ENCODE measurements around the gene DGUOK. TPM values are rescaled to one million over a fixed set of nuclear protein-coding genes. Genes with fewer than 3 reads are reported as not detected.
A peak's percentile ranks its signal among the peaks of the same experiment; 100 is the strongest.

Gene DGUOK
- total and polyA plus RNA-seq, 2 experiments from 2014 or later: 68.4 to 287 TPM

DNA sequence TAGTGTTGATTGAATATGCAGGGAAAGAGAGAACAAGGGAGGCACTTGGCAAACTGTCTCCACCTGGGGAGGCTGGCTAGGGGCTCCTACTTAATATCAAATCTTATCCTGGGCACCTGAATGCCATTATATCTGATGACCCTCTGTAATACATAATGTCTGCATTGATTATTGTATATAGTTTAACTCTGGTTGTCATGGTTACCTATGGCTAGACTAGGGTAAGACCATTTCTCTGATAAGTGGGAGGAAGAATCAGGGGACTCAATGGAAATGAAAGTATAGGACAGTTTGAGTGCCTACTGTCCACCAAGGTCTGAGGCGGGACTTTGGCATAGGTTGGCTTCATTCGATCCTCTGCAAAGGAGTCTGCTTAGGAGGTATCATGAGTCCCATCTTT lies 50.8 kb downstream of the DGUOK start:
- peaks cover 32% of the 10 kb centered on the region for H3K4me1 Mint-ChIP-seq
- Histone ChIP-seq H3K4me3 (no peak overlapping the region), H2AFZ (no peak overlapping the region), H3K36me3 (ENCODE audit: insufficient read depth) (no peaks in the 10 kb centered on the region), H3F3A (replicated peaks; ENCODE audit: low read depth) (peaks cover 7% of the 10 kb centered on the region; the same call in 1 of the 2 replicates), H3K79me2 (replicated peaks; ENCODE audit: insufficient read depth) (no peaks in the 10 kb centered on the region), H4K20me1 (replicated peaks; ENCODE audit: insufficient read depth) (no peaks in the 10 kb centered on the region), H3K4me1 (ENCODE audit: insufficient read depth) (peaks cover 23% of the 10 kb centered on the region), H3K9me2 (ENCODE audit: insufficient read depth) (no peaks in the 10 kb centered on the region), H3K27me3 (ENCODE audit: insufficient read depth) (peaks cover 34% of the 10 kb centered on the region), H3K27ac (ENCODE audit: low read depth) (no peak overlapping the region), H3K4me2 (no peak overlapping the region)
- no peak overlapping the region for H3K4me3 Mint-ChIP-seq
- no peak for DNase-seq (ENCODE audit: low spot score)
- H3K9me3 Mint-ChIP-seq: no peaks in the 10 kb centered on the region
- no peak for TF ChIP-seq CREB1 (CRISPR knock-in tag; IDR thresholded peaks at IDR 0.05; ENCODE audit: low read depth)
- no peak for TF ChIP-seq STAT1 (IDR thresholded peaks at IDR 0.05; ENCODE audit: unreplicated experiment)
- TF ChIP-seq, protein P1, sequence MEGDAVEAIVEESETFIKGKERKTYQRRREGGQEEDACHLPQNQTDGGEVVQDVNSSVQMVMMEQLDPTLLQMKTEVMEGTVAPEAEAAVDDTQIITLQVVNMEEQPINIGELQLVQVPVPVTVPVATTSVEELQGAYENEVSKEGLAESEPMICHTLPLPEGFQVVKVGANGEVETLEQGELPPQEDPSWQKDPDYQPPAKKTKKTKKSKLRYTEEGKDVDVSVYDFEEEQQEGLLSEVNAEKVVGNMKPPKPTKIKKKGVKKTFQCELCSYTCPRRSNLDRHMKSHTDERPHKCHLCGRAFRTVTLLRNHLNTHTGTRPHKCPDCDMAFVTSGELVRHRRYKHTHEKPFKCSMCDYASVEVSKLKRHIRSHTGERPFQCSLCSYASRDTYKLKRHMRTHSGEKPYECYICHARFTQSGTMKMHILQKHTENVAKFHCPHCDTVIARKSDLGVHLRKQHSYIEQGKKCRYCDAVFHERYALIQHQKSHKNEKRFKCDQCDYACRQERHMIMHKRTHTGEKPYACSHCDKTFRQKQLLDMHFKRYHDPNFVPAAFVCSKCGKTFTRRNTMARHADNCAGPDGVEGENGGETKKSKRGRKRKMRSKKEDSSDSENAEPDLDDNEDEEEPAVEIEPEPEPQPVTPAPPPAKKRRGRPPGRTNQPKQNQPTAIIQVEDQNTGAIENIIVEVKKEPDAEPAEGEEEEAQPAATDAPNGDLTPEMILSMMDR (conservative IDR thresholded peaks at IDR 0.05; ENCODE audit: low read depth in 2 of 2): no peak
- no peak for TF ChIP-seq ZNF114 (CRISPR knock-in tag; IDR thresholded peaks at IDR 0.05)
- TF ChIP-seq JUNB (IDR thresholded peaks at IDR 0.05; ENCODE audit: unreplicated experiment): no peak
- no peak for TF ChIP-seq EZH2phosphoT487 (IDR thresholded peaks at IDR 0.05; ENCODE audit: unreplicated experiment)
- no peak for TF ChIP-seq NANOG (IDR thresholded peaks at IDR 0.05; ENCODE audit: borderline replicate concordance)
- no peak for TF ChIP-seq ZNF331 (CRISPR knock-in tag; IDR thresholded peaks at IDR 0.05; ENCODE audit: low read depth)
- H3K27ac Mint-ChIP-seq: no peak overlapping the region
- no peak for ATAC-seq
- no peaks in the 10 kb centered on the region for H3K36me3 Mint-ChIP-seq (ENCODE audit: low read depth)
- peaks cover 37% of the 10 kb centered on the region for H3K27me3 Mint-ChIP-seq (ENCODE audit: insufficient read depth, low read depth, poor library complexity)

DNA sequence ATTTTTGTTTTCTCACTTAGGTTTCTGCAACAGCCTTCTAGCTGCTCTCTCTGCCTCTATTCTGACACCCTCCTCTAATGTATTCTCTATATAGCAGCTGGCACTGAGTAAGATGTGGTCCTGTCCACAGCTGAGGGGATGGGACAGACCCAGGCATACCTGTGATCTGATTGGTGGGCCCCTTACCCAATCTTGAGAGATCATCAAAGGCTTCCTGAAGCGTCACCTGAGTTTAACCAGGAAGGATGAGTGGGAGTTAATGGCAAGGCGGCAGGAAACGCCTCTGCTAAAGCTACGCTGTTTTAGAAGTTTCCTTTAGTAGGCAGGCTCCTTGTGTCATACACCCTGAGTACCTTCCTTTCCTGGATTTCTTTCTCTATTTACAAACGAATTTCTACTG lies 52.3 kb downstream of the DGUOK start:
- no peak overlapping the region for H2AFZ ChIP-seq
- H3K4me2 ChIP-seq: peak overlapping the region; percentile 22; the same call in 1 of the 2 replicates
- TF ChIP-seq ZNF331 (CRISPR knock-in tag; IDR thresholded peaks at IDR 0.05; ENCODE audit: low read depth): no peak
- TF ChIP-seq, protein P1 (conservative IDR thresholded peaks at IDR 0.05; ENCODE audit: low read depth in 2 of 2): no peak
- TF ChIP-seq JUNB (IDR thresholded peaks at IDR 0.05; ENCODE audit: unreplicated experiment): no peak
- TF ChIP-seq, protein P2, sequence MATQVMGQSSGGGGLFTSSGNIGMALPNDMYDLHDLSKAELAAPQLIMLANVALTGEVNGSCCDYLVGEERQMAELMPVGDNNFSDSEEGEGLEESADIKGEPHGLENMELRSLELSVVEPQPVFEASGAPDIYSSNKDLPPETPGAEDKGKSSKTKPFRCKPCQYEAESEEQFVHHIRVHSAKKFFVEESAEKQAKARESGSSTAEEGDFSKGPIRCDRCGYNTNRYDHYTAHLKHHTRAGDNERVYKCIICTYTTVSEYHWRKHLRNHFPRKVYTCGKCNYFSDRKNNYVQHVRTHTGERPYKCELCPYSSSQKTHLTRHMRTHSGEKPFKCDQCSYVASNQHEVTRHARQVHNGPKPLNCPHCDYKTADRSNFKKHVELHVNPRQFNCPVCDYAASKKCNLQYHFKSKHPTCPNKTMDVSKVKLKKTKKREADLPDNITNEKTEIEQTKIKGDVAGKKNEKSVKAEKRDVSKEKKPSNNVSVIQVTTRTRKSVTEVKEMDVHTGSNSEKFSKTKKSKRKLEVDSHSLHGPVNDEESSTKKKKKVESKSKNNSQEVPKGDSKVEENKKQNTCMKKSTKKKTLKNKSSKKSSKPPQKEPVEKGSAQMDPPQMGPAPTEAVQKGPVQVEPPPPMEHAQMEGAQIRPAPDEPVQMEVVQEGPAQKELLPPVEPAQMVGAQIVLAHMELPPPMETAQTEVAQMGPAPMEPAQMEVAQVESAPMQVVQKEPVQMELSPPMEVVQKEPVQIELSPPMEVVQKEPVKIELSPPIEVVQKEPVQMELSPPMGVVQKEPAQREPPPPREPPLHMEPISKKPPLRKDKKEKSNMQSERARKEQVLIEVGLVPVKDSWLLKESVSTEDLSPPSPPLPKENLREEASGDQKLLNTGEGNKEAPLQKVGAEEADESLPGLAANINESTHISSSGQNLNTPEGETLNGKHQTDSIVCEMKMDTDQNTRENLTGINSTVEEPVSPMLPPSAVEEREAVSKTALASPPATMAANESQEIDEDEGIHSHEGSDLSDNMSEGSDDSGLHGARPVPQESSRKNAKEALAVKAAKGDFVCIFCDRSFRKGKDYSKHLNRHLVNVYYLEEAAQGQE (IDR thresholded peaks at IDR 0.05; ENCODE audit: unreplicated experiment): no peak

More for the DNA sequence above, 52.3 kb downstream of the DGUOK start:
- peaks cover 30% of the 10 kb centered on the region for H3K4me1 ChIP-seq (ENCODE audit: insufficient read depth)
- H3K4me3 Mint-ChIP-seq: no peak overlapping the region
- peaks cover 50% of the 10 kb centered on the region for H3K27me3 ChIP-seq (ENCODE audit: insufficient read depth)
- H4K20me1 ChIP-seq (replicated peaks; ENCODE audit: insufficient read depth): no peaks in the 10 kb centered on the region
- H3K9me2 ChIP-seq (ENCODE audit: insufficient read depth): no peaks in the 10 kb centered on the region
- peaks cover 42% of the 10 kb centered on the region for H3K4me1 Mint-ChIP-seq
- no peak overlapping the region for H3K4me3 ChIP-seq
- no peaks in the 10 kb centered on the region for H3K36me3 ChIP-seq (ENCODE audit: insufficient read depth)
- no peak overlapping the region for H3K27ac ChIP-seq (ENCODE audit: low read depth)
- ATAC-seq (peak; percentile 12), DNase-seq (ENCODE audit: low spot score) (peak; percentile 81)
- H3F3A ChIP-seq (replicated peaks; ENCODE audit: low read depth): peaks cover 17% of the 10 kb centered on the region
- no peak overlapping the region for H3K27ac Mint-ChIP-seq
- H3K79me2 ChIP-seq (replicated peaks; ENCODE audit: insufficient read depth): no peaks in the 10 kb centered on the region
- no peaks in the 10 kb centered on the region for H3K36me3 Mint-ChIP-seq (ENCODE audit: low read depth)
- H3K27me3 Mint-ChIP-seq (ENCODE audit: insufficient read depth, low read depth, poor library complexity): peaks cover 50% of the 10 kb centered on the region
- no peaks in the 10 kb centered on the region for H3K9me3 Mint-ChIP-seq

All from GM23338 (cell line).